Amniotic epithelial cell (primary cell): Measurements from ENCODE around the gene KIAA2012.
"Not testable (repeated sequence)": the region's sequence is repeated elsewhere in the genome, so short reads cannot be mapped to it uniquely, and the experiment has no call there.

ENCODE experiments used
- DNase-seq: peaks from one replicate; pipeline ENCODE4 v3.0.0-alpha.2; 2010; ENCODE audit warnings: low read depth

The KIAA2012 gene

GRCh38 chr2:202118168-202118567, 45.1 kb downstream of the KIAA2012 start:
- DNase-seq: no peak

GRCh38 chr2:202120828-202121227, 47.8 kb downstream of the KIAA2012 start:
- no peak for DNase-seq

GRCh38 chr2:202121532-202122162, 48.6 kb downstream of the KIAA2012 start:
- no peak for DNase-seq

GRCh38 chr2:202122163-202122540, 49.1 kb downstream of the KIAA2012 start:
- no peak for DNase-seq

- no peak for DNase-seq
Measured at GRCh38 chr2:202122980-202123720, 50.1 kb downstream of the KIAA2012 start.

GRCh38 chr2:202124286-202124685, 51.2 kb downstream of the KIAA2012 start:
- no peak for DNase-seq

- DNase-seq: peak; percentile 47
Measured at GRCh38 chr2:202127687-202128331, 54.8 kb downstream of the KIAA2012 start.

GRCh38 chr2:202129841-202130240, 56.8 kb downstream of the KIAA2012 start:
- no peak for DNase-seq

- no peak for DNase-seq
Measured at GRCh38 chr2:202133200-202133908, 60.3 kb downstream of the KIAA2012 start.

- no peak for DNase-seq
Measured at GRCh38 chr2:202133909-202134265, 60.8 kb downstream of the KIAA2012 start.

- DNase-seq: peak; percentile 100
Measured at GRCh38 chr2:202135091-202135874, 62.2 kb downstream of the KIAA2012 start.

GRCh38 chr2:202136039-202136438, 63.0 kb downstream of the KIAA2012 start:
- not testable (repeated sequence) for DNase-seq

GRCh38 chr2:202136526-202136925, 63.5 kb downstream of the KIAA2012 start:
- DNase-seq: no peak

- peak; percentile 65 for DNase-seq
Measured at GRCh38 chr2:202140522-202141252, 67.6 kb downstream of the KIAA2012 start.

- DNase-seq: no peak
Measured at GRCh38 chr2:202141329-202141947, 68.4 kb downstream of the KIAA2012 start.

GRCh38 chr2:202142540-202142939, 69.5 kb downstream of the KIAA2012 start:
- DNase-seq: no peak

- DNase-seq: no peak
Measured at GRCh38 chr2:202147775-202148174, 74.7 kb downstream of the KIAA2012 start.

- DNase-seq: no peak
Measured at GRCh38 chr2:202148515-202149154, 75.6 kb downstream of the KIAA2012 start.

- DNase-seq: peak; percentile 90
Measured at GRCh38 chr2:202149155-202149762, 76.2 kb downstream of the KIAA2012 start.

GRCh38 chr2:202149936-202150335, 76.9 kb downstream of the KIAA2012 start:
- DNase-seq: peak; percentile 92
